Breast epithelium (tissue), 4 donors: Measurements from ENCODE around the gene EEF1AKMT1. TPM values are rescaled to one million over a fixed set of nuclear protein-coding genes. Genes with fewer than 3 reads are reported as not detected.

Source experiments
- DNase-seq, 2 donors: peaks; one replicate each; pipeline ENCODE4 v3.0.0-alpha.2; 2019; ENCODE audit warnings: low spot score in 2 of 2
- H3K27ac ChIP-seq, 2 donors: fragments of 200-600 bp; sonication (generic) in 1 of 2; one replicate each; pipeline ENCODE4 v1.5.1; 2016 to 2019; ENCODE audit warnings: mild to moderate bottlenecking in 1 of 2
- H3K27me3 ChIP-seq, 2 donors: fragments of 200-600 bp; sonication (generic) in 1 of 2; one replicate each; pipeline versions ENCODE4 v1.5.1 to v1.6.0; 2017 to 2019; ENCODE audit warnings: control low read depth in 1 of 2, mild to moderate bottlenecking in 1 of 2
- H3K36me3 ChIP-seq: fragments of 200-600 bp; one replicate; pipeline ENCODE4 v1.5.1; 2019
- H3K4me1 ChIP-seq, 2 donors: fragments of 200-600 bp; sonication (generic); one replicate each; pipeline ENCODE4 v1.5.1; 2016 to 2019; ENCODE audit warnings: control low read depth in 1 of 2
- H3K4me3 ChIP-seq, 3 donors: fragments of 200-600 bp; sonication (generic); 1 replicate in 2 of 3; 2 replicates in 1 of 3; pipeline ENCODE4 v1.5.1; 2016 to 2019; ENCODE audit warnings: mild to moderate bottlenecking in 3 of 3, moderate library complexity in 2 of 3
- H3K9me3 ChIP-seq, 2 donors: fragments of 200-600 bp; sonication (generic) in 1 of 2; one replicate each; pipeline ENCODE4 v1.5.1; 2016 to 2019; ENCODE audit warnings: control low read depth in 1 of 2
- CTCF ChIP-seq, 3 donors: fragments of 450-650 bp; IDR thresholded peaks; one replicate each; pipeline ENCODE4 v1.5.1; 2016 to 2017; ENCODE audit warnings: antibody characterized with exemption in 3 of 3, mild to moderate bottlenecking in 3 of 3, moderate library complexity in 3 of 3
- POLR2A ChIP-seq: fragments of 450-650 bp; IDR thresholded peaks from one replicate; pipeline ENCODE4 v1.6.1; 2016; ENCODE audit warnings: antibody characterized with exemption, mild to moderate bottlenecking, moderate library complexity
- POLR2AphosphoS5 ChIP-seq, 3 donors: sonication (generic); formaldehyde crosslinking; IDR thresholded peaks; one replicate each; pipeline ENCODE4 v1.6.1; 2017; ENCODE audit warnings: antibody characterized with exemption in 3 of 3
- intact Hi-C: fragments of 100-400 bp; cut with DNase I; formaldehyde crosslinking; loops from one replicate; pipeline ENCODE4 v1.15.1; 2023; ENCODE audit warnings: low total_unique reads
- total RNA-seq, 3 donors: library from RNA; depleted of rRNA; stranded (reverse); fragments of >200 nt; gene quantifications; one replicate each; pipeline ENCODE4 v1.1.0, GENCODE V29; 2016

Gene EEF1AKMT1
- total RNA-seq, 3 donors from 2014 or later, result 9.0 to 16.1 (median 13.5) TPM

GRCh38 chr13:20740021-20740420 lies 33.7 kb downstream of the EEF1AKMT1 start:
- Histone ChIP-seq H3K27ac (no peak overlapping the region), H3K4me3 (no peak overlapping the region), H3K9me3 (peaks cover 9 to 13% of the 10 kb centered on the region in 2 donors), H3K27me3 (no peaks in the 10 kb centered on the region), H3K4me1 (no peaks in the 10 kb centered on the region), H3K36me3 (no peaks in the 10 kb centered on the region)
- no peak for DNase-seq
- intact Hi-C loops, result no loop called here
- no peak for TF ChIP-seq POLR2AphosphoS5 (IDR thresholded peaks at IDR 0.05)
- no peak for TF ChIP-seq POLR2A
- TF ChIP-seq CTCF (IDR thresholded peaks at IDR 0.05), result no peak

- H3K27me3 ChIP-seq, result no peaks in the 10 kb centered on the region
- intact Hi-C loops, result no loop called here
- H3K9me3 ChIP-seq, result peaks cover 9 to 13% of the 10 kb centered on the region in 2 donors
- H3K27ac ChIP-seq, result no peak overlapping the region
- no peaks in the 10 kb centered on the region for H3K4me1 ChIP-seq
- TF ChIP-seq POLR2A (no peak), CTCF (IDR thresholded peaks at IDR 0.05) (no peak), POLR2AphosphoS5 (IDR thresholded peaks at IDR 0.05) (no peak)
- no peak overlapping the region for H3K4me3 ChIP-seq
- no peaks in the 10 kb centered on the region for H3K36me3 ChIP-seq
- no peak for DNase-seq
These were observed 35.1 kb downstream of the EEF1AKMT1 start for GRCh38 chr13:20738616-20739015.

GRCh38 chr13:20729633-20730585 lies 43.9 kb downstream of the EEF1AKMT1 start:
- DNase-seq, result no peak

GRCh38 chr13:20728579-20729311 lies 45.0 kb downstream of the EEF1AKMT1 start:
- TF ChIP-seq CTCF (IDR thresholded peaks at IDR 0.05) (no peak), POLR2A (no peak), POLR2AphosphoS5 (IDR thresholded peaks at IDR 0.05) (no peak)
- no peak overlapping the region for H3K27ac ChIP-seq
- H3K9me3 ChIP-seq, result no peaks in the 10 kb centered on the region
- no peak for DNase-seq
- no peaks in the 10 kb centered on the region for H3K4me1 ChIP-seq
- H3K27me3 ChIP-seq, result no peaks in the 10 kb centered on the region
- no peak overlapping the region for H3K4me3 ChIP-seq
- intact Hi-C loops, result no loop called here
- H3K36me3 ChIP-seq, result no peaks in the 10 kb centered on the region

More at GRCh38 chr13:20729633-20730585, 43.9 kb downstream of the EEF1AKMT1 start:
- H3K9me3 ChIP-seq, result no peaks in the 10 kb centered on the region
- no peaks in the 10 kb centered on the region for H3K36me3 ChIP-seq
- intact Hi-C loops, result no loop called here
- H3K4me3 ChIP-seq, result no peak overlapping the region
- H3K4me1 ChIP-seq, result no peaks in the 10 kb centered on the region
- TF ChIP-seq CTCF (IDR thresholded peaks at IDR 0.05), result no peak
- no peak for TF ChIP-seq POLR2AphosphoS5 (IDR thresholded peaks at IDR 0.05)
- no peak for TF ChIP-seq POLR2A
- H3K27me3 ChIP-seq, result no peaks in the 10 kb centered on the region
- no peak overlapping the region for H3K27ac ChIP-seq

- Histone ChIP-seq H3K27me3 (no peaks in the 10 kb centered on the region), H3K4me3 (no peak overlapping the region), H3K4me1 (no peaks in the 10 kb centered on the region), H3K9me3 (no peaks in the 10 kb centered on the region), H3K36me3 (no peaks in the 10 kb centered on the region), H3K27ac (no peak overlapping the region)
- no peak for DNase-seq
- intact Hi-C loops, result no loop called here
- TF ChIP-seq CTCF (IDR thresholded peaks at IDR 0.05), result no peak
These were observed 45.9 kb downstream of the EEF1AKMT1 start for GRCh38 chr13:20727856-20728255.
